ENCODE results near the gene ASMTL. TPM values are rescaled to one million over a fixed set of nuclear protein-coding genes. Genes with fewer than 3 reads are reported as not detected.

ASMTL gene
- polyA plus RNA-seq, 6 donors from 2014 or later: 49.2 to 66.0 (median 57.7) TPM

- H3K27ac Mint-ChIP-seq: peak overlapping the region in 5 of 6 donors; percentile 21 to 90 (median 71)
- H3K27me3 Mint-ChIP-seq: no peaks in the 10 kb centered on the region
- ATAC-seq (ENCODE audit: low read depth in 2 of 2) (no peak), DNase-seq (no peak)
- H3K4me1 Mint-ChIP-seq: peaks cover 50 to 64% (median 64%) of the 10 kb centered on the region in 3 donors
- peak overlapping the region in 7 of 8 donors; percentile 28 to 60 (median 40) for H3K4me3 Mint-ChIP-seq
- H3K9me3 Mint-ChIP-seq: no peaks in the 10 kb centered on the region
- H3K36me3 Mint-ChIP-seq: peaks cover 14 to 17% of the 10 kb centered on the region in 2 donors
Observed at GRCh38 chrX:1464041-1464970, 11.6 kb upstream of the ASMTL start.

- H3K4me1 Mint-ChIP-seq: peaks cover 45 to 60% (median 60%) of the 10 kb centered on the region in 3 donors
- H3K36me3 Mint-ChIP-seq: peaks cover 14 to 17% of the 10 kb centered on the region in 2 donors
- no peak for ATAC-seq (ENCODE audit: low read depth in 2 of 2)
- H3K27me3 Mint-ChIP-seq: no peaks in the 10 kb centered on the region
- peak overlapping the region in 2 of 8 donors; percentile 29 to 39 for H3K4me3 Mint-ChIP-seq
- no peaks in the 10 kb centered on the region for H3K9me3 Mint-ChIP-seq
- peak overlapping the region in 3 of 6 donors; percentile 40 to 89 (median 46) for H3K27ac Mint-ChIP-seq
- DNase-seq: no peak
Observed at GRCh38 chrX:1463581-1463980, 10.9 kb upstream of the ASMTL start.

- H3K4me3 Mint-ChIP-seq: peak overlapping the region in 5 of 8 donors; percentile 13 to 78 (median 30)
- peaks cover 14 to 17% of the 10 kb centered on the region in 2 donors for H3K36me3 Mint-ChIP-seq
- ATAC-seq (ENCODE audit: low read depth in 2 of 2) (peak; percentile 17 to 18), DNase-seq (peak; percentile 39)
- no peaks in the 10 kb centered on the region for H3K9me3 Mint-ChIP-seq
- H3K27me3 Mint-ChIP-seq: no peaks in the 10 kb centered on the region
- peak overlapping the region in 5 of 6 donors; percentile 45 to 91 (median 60) for H3K27ac Mint-ChIP-seq
- peaks cover 41 to 54% (median 51%) of the 10 kb centered on the region in 3 donors for H3K4me1 Mint-ChIP-seq
Observed at GRCh38 chrX:1462596-1463251, 10.0 kb upstream of the ASMTL start.

- Mint-ChIP-seq H3K27ac (peak overlapping the region in 4 of 6 donors; percentile 55 to 91 (median 70)), H3K27me3 (no peaks in the 10 kb centered on the region), H3K36me3 (peaks cover 10 to 13% of the 10 kb centered on the region in 2 donors), H3K4me1 (peaks cover 36 to 49% (median 45%) of the 10 kb centered on the region in 3 donors), H3K9me3 (no peaks in the 10 kb centered on the region), H3K4me3 (peak overlapping the region in 1 of 8 donors; percentile 8)
- ATAC-seq (ENCODE audit: low read depth in 2 of 2) (no peak), DNase-seq (no peak)
Observed at GRCh38 chrX:1462110-1462509, 9.4 kb upstream of the ASMTL start.

GRCh38 chrX:1455948-1456280 lies 3.2 kb upstream of the ASMTL start:
- H3K36me3 Mint-ChIP-seq: no peaks in the 10 kb centered on the region
- H3K9me3 Mint-ChIP-seq: no peaks in the 10 kb centered on the region
- peak overlapping the region in 4 of 6 donors; percentile 20 to 78 (median 34) for H3K27ac Mint-ChIP-seq
- ATAC-seq (ENCODE audit: low read depth in 2 of 2) (no peak), DNase-seq (no peak)
- peak overlapping the region in 3 of 8 donors; percentile 51 to 80 (median 69) for H3K4me3 Mint-ChIP-seq
- H3K27me3 Mint-ChIP-seq: no peaks in the 10 kb centered on the region
- peaks cover 13 to 21% (median 16%) of the 10 kb centered on the region in 3 donors for H3K4me1 Mint-ChIP-seq

- Mint-ChIP-seq H3K36me3 (peaks cover 0 to 3% of the 10 kb centered on the region in 2 donors), H3K4me3 (peak overlapping the region; percentile 50 to 88 (median 78)), H3K27ac (peak overlapping the region; percentile 49 to 92 (median 76)), H3K4me1 (peaks cover 23 to 36% (median 25%) of the 10 kb centered on the region in 3 donors), H3K9me3 (peaks cover 0 to 5% (median 2%) of the 10 kb centered on the region in 7 donors), H3K27me3 (no peaks in the 10 kb centered on the region)
- peak; percentile 87 for DNase-seq
- ATAC-seq (ENCODE audit: low read depth in 2 of 2): peak; percentile 43 to 48
Observed at GRCh38 chrX:1453951-1454785, 1.5 kb upstream of the ASMTL start.

- DNase-seq (peak; percentile 78), ATAC-seq (ENCODE audit: low read depth in 2 of 2) (peak; percentile 56 to 57)
- H3K9me3 Mint-ChIP-seq: peaks cover 1 to 10% (median 8%) of the 10 kb centered on the region in 7 donors
- H3K4me3 Mint-ChIP-seq: peak overlapping the region; percentile 76 to 98 (median 88)
- H3K27ac Mint-ChIP-seq: peak overlapping the region; percentile 82 to 98 (median 97)
- H3K36me3 Mint-ChIP-seq: peaks cover 4 to 11% of the 10 kb centered on the region in 2 donors
- peaks cover 31 to 41% (median 33%) of the 10 kb centered on the region in 3 donors for H3K4me1 Mint-ChIP-seq
- H3K27me3 Mint-ChIP-seq: no peaks in the 10 kb centered on the region
Observed at GRCh38 chrX:1453395-1453783, 680 bp upstream of the ASMTL start.

GRCh38 chrX:1451661-1452515 lies 821 bp downstream of the ASMTL start:
- no peak for ATAC-seq (ENCODE audit: low read depth in 2 of 2)
- H3K36me3 Mint-ChIP-seq: peaks cover 15% of the 10 kb centered on the region in 2 donors
- peaks cover 5 to 22% (median 12%) of the 10 kb centered on the region in 7 donors for H3K9me3 Mint-ChIP-seq
- H3K4me3 Mint-ChIP-seq: peak overlapping the region; percentile 76 to 98 (median 91)
- H3K27me3 Mint-ChIP-seq: no peaks in the 10 kb centered on the region
- peak overlapping the region in 3 of 6 donors; percentile 14 to 82 (median 69) for H3K27ac Mint-ChIP-seq
- DNase-seq: no peak
- peaks cover 39 to 50% (median 46%) of the 10 kb centered on the region in 3 donors for H3K4me1 Mint-ChIP-seq

GRCh38 chrX:1451251-1451660 lies 1.5 kb downstream of the ASMTL start:
- Mint-ChIP-seq H3K9me3 (peaks cover 5 to 23% (median 12%) of the 10 kb centered on the region in 7 donors), H3K27me3 (no peaks in the 10 kb centered on the region), H3K27ac (peak overlapping the region in 2 of 6 donors; percentile 14 to 66), H3K4me3 (peak overlapping the region in 6 of 8 donors; percentile 64 to 96 (median 82)), H3K36me3 (peaks cover 15 to 18% of the 10 kb centered on the region in 2 donors), H3K4me1 (peaks cover 41 to 53% (median 52%) of the 10 kb centered on the region in 3 donors)
- no peak for DNase-seq
- ATAC-seq (ENCODE audit: low read depth in 2 of 2): no peak

- Mint-ChIP-seq H3K9me3 (peaks cover 5 to 23% (median 12%) of the 10 kb centered on the region in 7 donors), H3K4me1 (peaks cover 44 to 52% (median 49%) of the 10 kb centered on the region in 3 donors), H3K4me3 (peak overlapping the region in 2 of 8 donors; percentile 41 to 70), H3K36me3 (peaks cover 15 to 18% of the 10 kb centered on the region in 2 donors), H3K27me3 (no peaks in the 10 kb centered on the region), H3K27ac (peak overlapping the region in 2 of 6 donors; percentile 66 to 81)
- ATAC-seq (ENCODE audit: low read depth in 2 of 2): no peak
- no peak for DNase-seq
Observed at GRCh38 chrX:1450361-1451161, 2.1 kb downstream of the ASMTL start.

- peaks cover 20 to 21% of the 10 kb centered on the region in 2 donors for H3K36me3 Mint-ChIP-seq
- H3K4me1 Mint-ChIP-seq: peaks cover 45 to 52% (median 46%) of the 10 kb centered on the region in 3 donors
- no peaks in the 10 kb centered on the region for H3K27me3 Mint-ChIP-seq
- DNase-seq (no peak), ATAC-seq (ENCODE audit: low read depth in 2 of 2) (no peak)
- H3K27ac Mint-ChIP-seq: peak overlapping the region in 5 of 6 donors; percentile 47 to 88 (median 81)
- H3K4me3 Mint-ChIP-seq: peak overlapping the region in 1 of 8 donors; percentile 41
- H3K9me3 Mint-ChIP-seq: peaks cover 5 to 23% (median 14%) of the 10 kb centered on the region in 7 donors
Observed at GRCh38 chrX:1449823-1450149, 2.9 kb downstream of the ASMTL start.

All from naive B cell (primary cell).